Measurements from ENCODE around the gene PARVA.

The PARVA gene

GRCh38 chr11:12464303-12464702 lies 86.9 kb downstream of the PARVA start:
- TF ChIP-seq TAF1 (IDR thresholded peaks at IDR 0.05; ENCODE audit: borderline replicate concordance, insufficient read depth, low read length) (no peak), SIN3A (IDR thresholded peaks at IDR 0.05; ENCODE audit: borderline replicate concordance, insufficient read depth, low read length) (no peak), FOXP2 (optimal IDR thresholded peaks at IDR 0.05; ENCODE audit: borderline replicate concordance, extremely low read depth, extremely low read length, insufficient read depth) (no peak), POLR2AphosphoS5 (IDR thresholded peaks at IDR 0.05; ENCODE audit: low read depth, low read length) (no peak)
- TF ChIP-seq, protein P1, sequence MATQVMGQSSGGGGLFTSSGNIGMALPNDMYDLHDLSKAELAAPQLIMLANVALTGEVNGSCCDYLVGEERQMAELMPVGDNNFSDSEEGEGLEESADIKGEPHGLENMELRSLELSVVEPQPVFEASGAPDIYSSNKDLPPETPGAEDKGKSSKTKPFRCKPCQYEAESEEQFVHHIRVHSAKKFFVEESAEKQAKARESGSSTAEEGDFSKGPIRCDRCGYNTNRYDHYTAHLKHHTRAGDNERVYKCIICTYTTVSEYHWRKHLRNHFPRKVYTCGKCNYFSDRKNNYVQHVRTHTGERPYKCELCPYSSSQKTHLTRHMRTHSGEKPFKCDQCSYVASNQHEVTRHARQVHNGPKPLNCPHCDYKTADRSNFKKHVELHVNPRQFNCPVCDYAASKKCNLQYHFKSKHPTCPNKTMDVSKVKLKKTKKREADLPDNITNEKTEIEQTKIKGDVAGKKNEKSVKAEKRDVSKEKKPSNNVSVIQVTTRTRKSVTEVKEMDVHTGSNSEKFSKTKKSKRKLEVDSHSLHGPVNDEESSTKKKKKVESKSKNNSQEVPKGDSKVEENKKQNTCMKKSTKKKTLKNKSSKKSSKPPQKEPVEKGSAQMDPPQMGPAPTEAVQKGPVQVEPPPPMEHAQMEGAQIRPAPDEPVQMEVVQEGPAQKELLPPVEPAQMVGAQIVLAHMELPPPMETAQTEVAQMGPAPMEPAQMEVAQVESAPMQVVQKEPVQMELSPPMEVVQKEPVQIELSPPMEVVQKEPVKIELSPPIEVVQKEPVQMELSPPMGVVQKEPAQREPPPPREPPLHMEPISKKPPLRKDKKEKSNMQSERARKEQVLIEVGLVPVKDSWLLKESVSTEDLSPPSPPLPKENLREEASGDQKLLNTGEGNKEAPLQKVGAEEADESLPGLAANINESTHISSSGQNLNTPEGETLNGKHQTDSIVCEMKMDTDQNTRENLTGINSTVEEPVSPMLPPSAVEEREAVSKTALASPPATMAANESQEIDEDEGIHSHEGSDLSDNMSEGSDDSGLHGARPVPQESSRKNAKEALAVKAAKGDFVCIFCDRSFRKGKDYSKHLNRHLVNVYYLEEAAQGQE (IDR thresholded peaks at IDR 0.05; ENCODE audit: insufficient read depth in 1 of 2, low read depth in 2 of 2, low read length in 2 of 2) = no peak

DNA sequence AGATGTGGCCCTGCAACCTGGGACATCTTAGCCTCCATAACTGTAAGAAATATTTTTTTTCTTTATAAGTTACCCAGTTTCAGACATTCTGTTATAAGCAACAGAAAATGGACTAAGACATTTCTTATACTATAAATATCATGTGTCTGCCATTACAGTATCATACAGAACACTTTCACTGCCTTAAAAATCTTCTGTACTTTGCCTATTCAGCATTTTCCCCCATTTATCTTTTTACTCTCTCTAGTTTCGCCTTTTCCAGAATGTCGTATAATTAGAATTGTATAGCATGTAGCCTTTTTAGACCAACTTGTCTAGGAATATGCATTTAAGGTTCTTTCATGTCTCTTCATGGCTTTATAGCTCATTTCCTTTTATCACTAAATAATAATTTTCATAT lies 88.0 kb downstream of the PARVA start:
- TF ChIP-seq FOXP2 (optimal IDR thresholded peaks at IDR 0.05; ENCODE audit: borderline replicate concordance, extremely low read depth, extremely low read length, insufficient read depth) (no peak), TAF1 (IDR thresholded peaks at IDR 0.05; ENCODE audit: borderline replicate concordance, insufficient read depth, low read length) (no peak), SIN3A (IDR thresholded peaks at IDR 0.05; ENCODE audit: borderline replicate concordance, insufficient read depth, low read length) (no peak), POLR2AphosphoS5 (IDR thresholded peaks at IDR 0.05; ENCODE audit: low read depth, low read length) (no peak)
- TF ChIP-seq, protein P1 (IDR thresholded peaks at IDR 0.05; ENCODE audit: insufficient read depth in 1 of 2, low read depth in 2 of 2, low read length in 2 of 2) = no peak

DNA sequence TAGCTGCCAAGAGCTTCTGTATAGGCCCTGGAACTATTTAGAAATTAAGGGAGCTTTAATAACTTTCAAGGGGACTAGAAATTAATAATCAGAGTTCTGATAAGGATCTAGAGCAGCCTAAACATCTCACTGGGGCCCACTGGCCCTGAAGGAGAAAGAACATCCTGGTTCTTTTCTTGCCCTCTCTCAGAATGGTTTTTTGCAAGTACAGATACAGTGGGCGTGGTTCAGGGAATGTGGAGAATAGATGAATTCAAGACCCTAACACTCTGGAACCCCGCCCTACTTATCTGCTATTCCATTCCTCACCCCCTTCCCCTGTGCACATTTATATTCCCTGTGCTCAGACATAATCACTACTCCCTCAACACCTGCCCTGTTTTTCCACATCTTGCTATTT lies 90.2 kb downstream of the PARVA start:
- TF ChIP-seq POLR2AphosphoS5 (IDR thresholded peaks at IDR 0.05; ENCODE audit: low read depth, low read length) = no peak
- no peak for TF ChIP-seq TAF1 (IDR thresholded peaks at IDR 0.05; ENCODE audit: borderline replicate concordance, insufficient read depth, low read length)
- no peak for TF ChIP-seq SIN3A (IDR thresholded peaks at IDR 0.05; ENCODE audit: borderline replicate concordance, insufficient read depth, low read length)
- no peak for TF ChIP-seq FOXP2 (optimal IDR thresholded peaks at IDR 0.05; ENCODE audit: borderline replicate concordance, extremely low read depth, extremely low read length, insufficient read depth)

DNA sequence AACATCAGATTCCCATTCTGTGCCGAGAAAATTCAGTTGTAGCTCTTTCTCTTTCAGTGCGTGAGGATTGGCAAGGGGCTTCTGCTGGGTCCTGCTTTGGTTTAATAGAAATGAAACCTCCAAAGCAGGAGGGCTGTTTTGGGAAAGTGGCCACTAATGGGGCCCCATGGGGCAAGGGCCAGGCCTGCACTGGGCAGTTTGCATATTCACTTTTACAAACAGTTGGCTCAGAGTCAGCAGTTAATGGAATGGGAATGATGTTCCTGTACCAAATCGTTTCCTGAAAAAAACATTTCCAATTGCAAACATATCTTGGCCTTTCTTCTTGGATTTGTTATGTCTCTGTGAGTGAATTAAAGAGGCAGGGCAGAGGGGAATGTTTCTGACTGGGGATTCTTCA lies 92.1 kb downstream of the PARVA start:
- no peak for TF ChIP-seq POLR2AphosphoS5 (IDR thresholded peaks at IDR 0.05; ENCODE audit: low read depth, low read length)
- no peak for TF ChIP-seq TAF1 (IDR thresholded peaks at IDR 0.05; ENCODE audit: borderline replicate concordance, insufficient read depth, low read length)
- TF ChIP-seq SIN3A (IDR thresholded peaks at IDR 0.05; ENCODE audit: borderline replicate concordance, insufficient read depth, low read length) = no peak
- TF ChIP-seq, protein P1 (IDR thresholded peaks at IDR 0.05; ENCODE audit: insufficient read depth in 1 of 2, low read depth in 2 of 2, low read length in 2 of 2) = no peak
- no peak for TF ChIP-seq FOXP2 (optimal IDR thresholded peaks at IDR 0.05; ENCODE audit: borderline replicate concordance, extremely low read depth, extremely low read length, insufficient read depth)

DNA sequence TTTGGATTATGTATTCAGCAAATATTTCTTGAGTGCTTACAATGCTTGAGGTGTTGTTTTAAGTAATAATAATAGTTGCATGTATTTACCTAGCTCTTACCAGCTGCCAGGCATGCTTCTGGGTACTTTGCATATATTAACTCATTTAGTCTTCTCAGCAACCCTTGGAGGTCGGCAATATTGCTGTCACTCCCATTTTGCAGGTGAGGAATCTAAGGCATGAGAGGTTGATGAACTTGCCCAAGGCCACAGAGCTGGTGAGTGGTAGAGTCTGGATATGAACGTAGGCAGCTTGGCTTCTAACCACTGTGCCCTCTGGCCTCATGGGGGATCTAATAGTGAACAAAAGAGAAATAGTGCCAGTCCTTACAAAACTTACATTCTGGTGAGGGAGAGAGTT lies 92.9 kb downstream of the PARVA start:
- TF ChIP-seq, protein P1 (IDR thresholded peaks at IDR 0.05; ENCODE audit: insufficient read depth in 1 of 2, low read depth in 2 of 2, low read length in 2 of 2) = no peak
- no peak for TF ChIP-seq TAF1 (IDR thresholded peaks at IDR 0.05; ENCODE audit: borderline replicate concordance, insufficient read depth, low read length)
- no peak for TF ChIP-seq SIN3A (IDR thresholded peaks at IDR 0.05; ENCODE audit: borderline replicate concordance, insufficient read depth, low read length)
- no peak for TF ChIP-seq POLR2AphosphoS5 (IDR thresholded peaks at IDR 0.05; ENCODE audit: low read depth, low read length)
- no peak for TF ChIP-seq FOXP2 (optimal IDR thresholded peaks at IDR 0.05; ENCODE audit: borderline replicate concordance, extremely low read depth, extremely low read length, insufficient read depth)
